ENCODE results near the gene DNHD1. TPM values are rescaled to one million over a fixed set of nuclear protein-coding genes. Genes with fewer than 3 reads are reported as not detected.

The DNHD1 gene
- total and polyA plus RNA-seq, 2 of the 8 experiments (the other 6 are each of a cell fraction or from before 2014, with no cell fraction given) = 5.0 to 6.8 TPM

DNA sequence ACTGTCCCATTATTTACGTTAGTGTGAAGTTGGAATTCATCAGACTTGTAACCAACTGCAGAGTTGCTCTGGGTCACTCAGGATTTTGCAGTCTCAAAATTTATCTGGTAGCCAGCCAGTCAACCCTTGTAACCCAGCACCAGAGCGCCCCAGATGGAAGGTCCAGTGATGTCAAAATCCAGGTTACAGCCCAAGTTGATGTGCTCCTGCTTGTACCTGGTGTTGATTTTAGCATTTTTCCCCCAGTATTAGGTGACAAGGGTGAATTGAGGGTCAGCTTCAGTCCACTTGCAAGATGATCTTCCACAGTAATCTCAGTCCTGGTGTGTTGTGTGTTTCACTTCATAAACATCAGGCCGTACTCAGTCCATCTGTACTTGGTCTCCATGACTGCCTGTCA, 8.3 kb upstream of the DNHD1 start:
- no peak overlapping the region for H3K9ac ChIP-seq (replicated peaks in 1 of 4; ENCODE audit: extremely low read depth in 1 of 4, low read depth in 3 of 4, low read length in 3 of 4)
- FAIRE-seq = no peak
- no peaks in the 10 kb centered on the region for H3K23me2 ChIP-seq (ENCODE audit: low read depth, low read length)
- no peak for TF ChIP-seq SIX5 (IDR thresholded peaks at IDR 0.05; ENCODE audit: low read depth, low read length)
- TF ChIP-seq SIRT6 (IDR thresholded peaks at IDR 0.05; ENCODE audit: low read length) = no peak
- no peak for TF ChIP-seq CBX8 (IDR thresholded peaks at IDR 0.05; ENCODE audit: borderline replicate concordance, low read depth, low read length)
- TF ChIP-seq SP4 (IDR thresholded peaks at IDR 0.05; ENCODE audit: low read length) = no peak
- TF ChIP-seq CREB1 (IDR thresholded peaks at IDR 0.05) = no peak
- no peak for TF ChIP-seq TEAD4 (IDR thresholded peaks at IDR 0.05; ENCODE audit: low read depth, low read length)
- TF ChIP-seq CTBP2 (IDR thresholded peaks at IDR 0.05; ENCODE audit: borderline replicate concordance, insufficient read depth, insufficient read length, low read length) = no peak
- no peak for TF ChIP-seq GTF2F1 (IDR thresholded peaks at IDR 0.05; ENCODE audit: borderline replicate concordance, low read depth, low read length)
- TF ChIP-seq POLR2A (IDR thresholded peaks at IDR 0.05; ENCODE audit: control extremely low read depth in 1 of 2, low read depth in 2 of 2, low read length in 2 of 2) = no peak
- TF ChIP-seq SRF (IDR thresholded peaks at IDR 0.05; ENCODE audit: low read depth, low read length) = no peak
- TF ChIP-seq, protein P1, sequence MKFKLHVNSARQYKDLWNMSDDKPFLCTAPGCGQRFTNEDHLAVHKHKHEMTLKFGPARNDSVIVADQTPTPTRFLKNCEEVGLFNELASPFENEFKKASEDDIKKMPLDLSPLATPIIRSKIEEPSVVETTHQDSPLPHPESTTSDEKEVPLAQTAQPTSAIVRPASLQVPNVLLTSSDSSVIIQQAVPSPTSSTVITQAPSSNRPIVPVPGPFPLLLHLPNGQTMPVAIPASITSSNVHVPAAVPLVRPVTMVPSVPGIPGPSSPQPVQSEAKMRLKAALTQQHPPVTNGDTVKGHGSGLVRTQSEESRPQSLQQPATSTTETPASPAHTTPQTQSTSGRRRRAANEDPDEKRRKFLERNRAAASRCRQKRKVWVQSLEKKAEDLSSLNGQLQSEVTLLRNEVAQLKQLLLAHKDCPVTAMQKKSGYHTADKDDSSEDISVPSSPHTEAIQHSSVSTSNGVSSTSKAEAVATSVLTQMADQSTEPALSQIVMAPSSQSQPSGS (IDR thresholded peaks at IDR 0.05; ENCODE audit: low read length) = no peak

More for the DNA sequence above, 8.3 kb upstream of the DNHD1 start:
- Histone ChIP-seq H4K20me1 (replicated peaks in 1 of 2; ENCODE audit: control insufficient read depth in 1 of 2, insufficient read depth in 2 of 2, low read length in 2 of 2) (peaks cover 0 to 7% of the 10 kb centered on the region in 2 experiments), H3K27me3 (replicated peaks in 1 of 4; ENCODE audit: control insufficient read depth in 3 of 4, extremely low read depth in 1 of 4, insufficient read depth in 3 of 4, low read length in 3 of 4) (no peaks in the 10 kb centered on the region), H3K18ac (ENCODE audit: extremely low read depth, low read length) (no peak overlapping the region), H3K79me1 (ENCODE audit: low read depth, low read length) (no peaks in the 10 kb centered on the region), H3K9me3 (ENCODE audit: insufficient read depth in 2 of 2, low read depth in 1 of 2, low read length in 1 of 2) (no peaks in the 10 kb centered on the region), H2BK20ac (ENCODE audit: low read length) (no peak overlapping the region), H2BK120ac (replicated peaks; ENCODE audit: low read depth, low read length) (no peak overlapping the region), H3K4me1 (replicated peaks in 1 of 4; ENCODE audit: control insufficient read depth in 3 of 4, insufficient read depth in 4 of 4, low read length in 3 of 4) (no peaks in the 10 kb centered on the region), H4K91ac (replicated peaks; ENCODE audit: insufficient read length, low read length) (no peak overlapping the region), H3K27ac (ENCODE audit: low read depth, low read length) (no peak overlapping the region), H4K8ac (ENCODE audit: extremely low read depth, insufficient read depth, low read length) (no peak overlapping the region), H2BK5ac (ENCODE audit: low read depth, low read length) (no peak overlapping the region), H3K4me3 (ENCODE audit: extremely low read depth in 1 of 4, insufficient read depth in 2 of 4, low read depth in 3 of 4, low read length in 4 of 4) (no peak overlapping the region), H3K4me2 (ENCODE audit: insufficient read depth in 1 of 2, low read depth in 2 of 2, low read length in 2 of 2) (no peak overlapping the region), H3K14ac (ENCODE audit: insufficient read length) (no peak overlapping the region), H2AK5ac (ENCODE audit: low read depth, low read length) (no peak overlapping the region), H2AFZ (ENCODE audit: low read length) (no peak overlapping the region), H3K4ac (replicated peaks; ENCODE audit: insufficient read length, low read depth, low read length) (no peak overlapping the region), H3K23ac (ENCODE audit: insufficient read length) (no peak overlapping the region), H2BK12ac (ENCODE audit: low read depth, low read length) (no peak overlapping the region), H3K56ac (replicated peaks; ENCODE audit: insufficient read length, low read depth, low read length) (no peak overlapping the region), H3K79me2 (ENCODE audit: control insufficient read depth in 1 of 2, insufficient read depth in 2 of 2, low read length in 2 of 2) (no peaks in the 10 kb centered on the region), H4K5ac (ENCODE audit: insufficient read length, low read depth, low read length) (no peak overlapping the region), H3K36me3 (ENCODE audit: control insufficient read depth in 2 of 4, insufficient read depth in 4 of 4, low read length in 3 of 4) (peaks cover 4 to 33% (median 19%) of the 10 kb centered on the region in 4 experiments; a peak in 7 of 8 replicates), H2BK15ac (ENCODE audit: low read length) (no peak overlapping the region)
- CTCF ChIA-PET (ENCODE audit: partially characterized antibody) = interaction anchor here (0.8 to 2.3 kb wide), 5 partner anchors 8 to 45 kb away, joined by 3 to 6 read pairs (median 5); partner anchors contain the start of gene DNHD1
- 96% methylated on average over 3 of the region's 3 CpGs; no CpG with 5 or more reads in 1 of the 2 experiments for WGBS, 2 experiments (ENCODE audit: extremely low coverage in 1 of 2, insufficient coverage in 1 of 2, insufficient read length in 1 of 2, insufficient replicate concordance in 2 of 2, low coverage in 1 of 2, low lambda C conversion rate in 2 of 2, missing lambda C conversion rate in 1 of 2)
- no peak for DNase-seq (ENCODE audit: low read depth in 1 of 2, low spot score in 2 of 2)
- POLR2A ChIA-PET (ENCODE audit: partially characterized antibody) = interaction anchor here (1.1 to 2.8 kb wide), 6 partner anchors 10 to 169 kb away, joined by 3 to 8 read pairs (median 4); partner anchors contain the start of gene CAVIN3

Data from H1 (cell line).